K562 (cell line): ENCODE data around the gene IL1RAPL2.

Experiments used
- E2F6 ChIP-seq, 2 experiments: IDR thresholded peaks; 2 replicates each; pipeline ENCODE4 v1.6.1; 2011; ENCODE audit warnings: borderline replicate concordance in 1 of 2, control low read depth in 1 of 2, low read depth in 1 of 2, low read length in 1 of 2, mild to moderate bottlenecking in 1 of 2, mixed read lengths in 1 of 2, moderate library complexity in 1 of 2; ENCODE audit not compliant: insufficient read depth in 1 of 2, insufficient read length in 1 of 2, poor library complexity in 1 of 2, severe bottlenecking in 1 of 2; ENCODE audit errors: extremely low read depth in 1 of 2
- MXI1 ChIP-seq: IDR thresholded peaks from 2 replicates; pipeline ENCODE4 v1.6.1; 2011; ENCODE audit warnings: low read depth, mild to moderate bottlenecking, improper control_type of control experiment, low read length
- SNRNP70 ChIP-seq: fragments of 200-400 bp; formaldehyde crosslinking; optimal IDR thresholded peaks from 2 replicates; pipeline ENCODE3; 2017; ENCODE audit warnings: low read depth, low read length
- TCF7 ChIP-seq: sonication (generic); IDR thresholded peaks from 2 replicates; pipeline ENCODE4 v1.6.1; 2016; ENCODE audit warnings: antibody characterized with exemption, borderline replicate concordance
- ZNF561 ChIP-seq: fragments of 450-650 bp; formaldehyde crosslinking; conservative IDR thresholded peaks from 2 replicates; pipeline ENCODE4 v1.4.0; 2020; ENCODE audit warnings: mild to moderate bottlenecking, moderate library complexity

- TF ChIP-seq TCF7 (no peak), MXI1 (no peak), E2F6 (IDR thresholded peaks at IDR 0.05; ENCODE audit: borderline replicate concordance in 1 of 2, extremely low read depth in 1 of 2, insufficient read depth in 1 of 2, insufficient read length in 1 of 2, low read depth in 1 of 2, low read length in 1 of 2, poor library complexity in 1 of 2, severe bottlenecking in 1 of 2) (no peak), SNRNP70 (no peak), ZNF561 (CRISPR knock-in tag) (no peak)
Measured at GRCh38 chrX:105228602-105229001, 662.6 kb downstream of the IL1RAPL2 start.
